ENCODE results near the gene CYTH1.

CYTH1 gene

DNA sequence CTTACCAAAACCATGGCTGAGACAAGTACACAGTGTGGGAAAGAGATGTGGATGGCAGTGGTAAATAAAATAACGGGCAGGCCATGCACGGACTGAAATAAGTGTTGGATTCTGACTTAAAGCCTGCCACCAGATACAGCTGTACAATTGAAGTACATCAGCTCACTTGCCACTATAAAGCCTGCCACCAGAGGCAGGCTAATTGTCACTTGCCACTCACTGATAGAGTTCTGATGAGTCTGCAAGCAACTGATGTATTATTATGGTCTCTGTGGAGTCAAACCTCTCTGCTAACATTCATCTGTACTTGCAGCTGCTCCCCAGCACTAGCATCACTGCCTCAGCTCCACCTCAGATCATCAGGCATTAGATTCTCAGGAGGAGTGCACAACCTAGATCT, 93.0 kb downstream of the CYTH1 start:
- TF ChIP-seq, protein P1, sequence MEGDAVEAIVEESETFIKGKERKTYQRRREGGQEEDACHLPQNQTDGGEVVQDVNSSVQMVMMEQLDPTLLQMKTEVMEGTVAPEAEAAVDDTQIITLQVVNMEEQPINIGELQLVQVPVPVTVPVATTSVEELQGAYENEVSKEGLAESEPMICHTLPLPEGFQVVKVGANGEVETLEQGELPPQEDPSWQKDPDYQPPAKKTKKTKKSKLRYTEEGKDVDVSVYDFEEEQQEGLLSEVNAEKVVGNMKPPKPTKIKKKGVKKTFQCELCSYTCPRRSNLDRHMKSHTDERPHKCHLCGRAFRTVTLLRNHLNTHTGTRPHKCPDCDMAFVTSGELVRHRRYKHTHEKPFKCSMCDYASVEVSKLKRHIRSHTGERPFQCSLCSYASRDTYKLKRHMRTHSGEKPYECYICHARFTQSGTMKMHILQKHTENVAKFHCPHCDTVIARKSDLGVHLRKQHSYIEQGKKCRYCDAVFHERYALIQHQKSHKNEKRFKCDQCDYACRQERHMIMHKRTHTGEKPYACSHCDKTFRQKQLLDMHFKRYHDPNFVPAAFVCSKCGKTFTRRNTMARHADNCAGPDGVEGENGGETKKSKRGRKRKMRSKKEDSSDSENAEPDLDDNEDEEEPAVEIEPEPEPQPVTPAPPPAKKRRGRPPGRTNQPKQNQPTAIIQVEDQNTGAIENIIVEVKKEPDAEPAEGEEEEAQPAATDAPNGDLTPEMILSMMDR (IDR thresholded peaks at IDR 0.05), result no peak
- Histone ChIP-seq H3K9ac (no peak overlapping the region), H2AFZ (no peak overlapping the region), H3K9me3 (ENCODE audit: control insufficient read depth, low read length) (no peaks in the 10 kb centered on the region), H3K4me3 (ENCODE audit: low read depth, low read length) (no peak overlapping the region), H3K4me1 (no peaks in the 10 kb centered on the region), H3K27me3 (ENCODE audit: control insufficient read depth, insufficient read depth, low read length) (no peaks in the 10 kb centered on the region), H3K79me2 (peaks cover 3% of the 10 kb centered on the region), H3K36me3 (ENCODE audit: control insufficient read depth, insufficient read depth, low read length) (no peaks in the 10 kb centered on the region), H3K27ac (no peak overlapping the region), H3K4me2 (ENCODE audit: low read length) (no peak overlapping the region)

DNA sequence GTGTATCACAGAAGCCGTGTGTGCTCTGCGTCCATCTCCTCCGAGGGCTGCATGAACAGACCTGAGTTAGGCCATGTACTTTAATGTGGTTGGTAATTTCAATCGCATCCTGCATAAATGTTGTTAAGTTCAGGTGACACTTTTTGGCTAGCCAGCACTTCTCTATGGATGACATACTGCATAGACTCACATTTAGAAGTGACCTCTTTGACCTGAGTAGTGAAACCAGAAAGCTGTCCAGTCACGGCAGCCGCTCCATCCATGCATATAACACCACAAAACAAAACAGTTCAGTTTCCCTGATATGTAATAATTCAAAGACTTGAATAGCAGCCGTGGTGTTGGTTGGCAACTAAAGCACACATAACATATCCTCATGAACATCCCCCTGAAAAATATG, 94.1 kb downstream of the CYTH1 start:
- Histone ChIP-seq H3K36me3 (ENCODE audit: control insufficient read depth, insufficient read depth, low read length) (no peaks in the 10 kb centered on the region), H3K9ac (no peak overlapping the region)

DNA sequence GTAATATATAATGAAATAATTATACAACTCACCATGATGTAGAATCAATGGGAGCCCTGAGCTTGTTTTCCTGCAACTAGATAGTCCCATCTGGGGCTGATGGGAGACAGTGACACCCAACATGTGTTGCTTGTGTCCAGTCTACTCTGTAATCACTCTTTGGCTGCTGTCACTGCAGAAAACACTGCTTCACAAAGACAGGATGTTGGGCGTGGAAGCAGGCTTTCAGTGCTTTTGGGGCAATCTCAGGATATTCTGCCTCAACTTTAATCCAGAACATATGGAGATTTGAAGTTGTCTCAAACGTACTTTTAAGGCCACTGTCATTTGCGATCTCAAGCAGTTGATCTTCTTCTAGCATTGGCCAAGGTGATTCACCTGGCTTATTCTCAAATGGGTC, 94.9 kb downstream of the CYTH1 start:
- TF ChIP-seq, protein P1 (IDR thresholded peaks at IDR 0.05), result no peak
- Histone ChIP-seq H3K4me1 (no peaks in the 10 kb centered on the region), H3K4me3 (ENCODE audit: low read depth, low read length) (no peak overlapping the region), H3K27ac (no peak overlapping the region), H3K27me3 (ENCODE audit: control insufficient read depth, insufficient read depth, low read length) (no peaks in the 10 kb centered on the region), H3K79me2 (no peaks in the 10 kb centered on the region), H3K9ac (no peak overlapping the region), H3K9me3 (ENCODE audit: control insufficient read depth, low read length) (no peaks in the 10 kb centered on the region), H2AFZ (no peak overlapping the region), H3K36me3 (ENCODE audit: control insufficient read depth, insufficient read depth, low read length) (no peaks in the 10 kb centered on the region), H3K4me2 (ENCODE audit: low read length) (no peak overlapping the region)

More for the DNA sequence above, 94.1 kb downstream of the CYTH1 start:
- H2AFZ ChIP-seq, result no peak overlapping the region
- no peak overlapping the region for H3K4me3 ChIP-seq (ENCODE audit: low read depth, low read length)
- H3K4me2 ChIP-seq (ENCODE audit: low read length), result no peak overlapping the region
- TF ChIP-seq, protein P1 (IDR thresholded peaks at IDR 0.05), result no peak
- H3K27ac ChIP-seq, result no peak overlapping the region
- H3K27me3 ChIP-seq (ENCODE audit: control insufficient read depth, insufficient read depth, low read length), result no peaks in the 10 kb centered on the region
- H3K9me3 ChIP-seq (ENCODE audit: control insufficient read depth, low read length), result no peaks in the 10 kb centered on the region
- H3K4me1 ChIP-seq, result no peaks in the 10 kb centered on the region
- peaks cover 3% of the 10 kb centered on the region for H3K79me2 ChIP-seq

DNA sequence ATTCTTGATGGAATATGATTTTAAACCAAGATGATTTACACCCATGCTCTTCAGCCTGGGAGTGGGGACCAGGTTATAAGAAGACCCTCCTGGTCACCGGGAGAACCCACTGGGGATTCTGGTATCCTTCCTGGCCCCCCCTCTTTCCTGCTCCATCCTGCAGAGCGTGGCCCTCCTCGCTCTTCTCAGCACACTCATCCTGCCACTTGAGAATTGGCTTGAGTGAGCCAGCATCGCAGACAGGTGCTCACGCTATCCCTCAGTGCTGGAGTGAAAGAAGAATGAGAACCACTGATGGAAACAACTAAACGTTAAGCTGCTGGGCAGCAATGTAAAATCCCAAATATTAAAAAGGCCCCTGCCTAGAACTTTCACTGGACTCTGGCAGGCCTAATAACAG, 98.0 kb downstream of the CYTH1 start:
- Histone ChIP-seq H3K27ac (no peak overlapping the region), H3K79me2 (no peaks in the 10 kb centered on the region), H2AFZ (no peak overlapping the region), H3K27me3 (ENCODE audit: control insufficient read depth, insufficient read depth, low read length) (no peaks in the 10 kb centered on the region), H3K9me3 (ENCODE audit: control insufficient read depth, low read length) (no peaks in the 10 kb centered on the region), H3K9ac (no peak overlapping the region), H3K4me1 (no peaks in the 10 kb centered on the region), H3K36me3 (ENCODE audit: control insufficient read depth, insufficient read depth, low read length) (no peaks in the 10 kb centered on the region), H3K4me2 (ENCODE audit: low read length) (no peak overlapping the region), H3K4me3 (ENCODE audit: low read depth, low read length) (no peak overlapping the region)
- TF ChIP-seq, protein P1 (IDR thresholded peaks at IDR 0.05), result no peak

DNA sequence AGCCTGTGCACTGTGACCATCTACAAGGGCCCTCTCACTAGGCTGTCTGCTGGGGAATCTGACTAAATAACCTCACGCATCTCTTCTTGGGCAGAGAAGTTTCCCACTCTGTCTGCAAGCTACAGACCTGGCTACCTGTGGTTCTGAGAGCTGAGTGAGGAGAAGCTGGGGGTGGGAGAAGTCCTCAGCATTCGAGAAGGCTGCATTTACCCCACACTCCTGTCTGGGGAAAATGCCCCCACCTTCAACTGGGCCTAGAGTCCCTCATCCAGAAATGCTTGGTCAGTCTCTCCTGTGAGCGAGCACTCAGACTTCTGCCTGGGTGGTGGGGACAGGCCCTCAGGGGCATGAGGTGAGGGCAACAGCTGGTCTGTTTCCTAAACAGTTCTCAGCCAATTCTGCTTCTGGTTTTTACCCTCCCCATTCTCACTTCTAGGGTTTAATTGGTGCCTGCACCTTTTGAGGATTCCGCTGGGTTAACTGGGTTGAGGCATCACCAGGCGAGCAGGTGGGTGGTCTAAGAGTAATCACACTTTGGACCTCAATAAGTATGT, 98.6 kb downstream of the CYTH1 start:
- no peak overlapping the region for H2AFZ ChIP-seq
- H3K27me3 ChIP-seq (ENCODE audit: control insufficient read depth, insufficient read depth, low read length), result no peaks in the 10 kb centered on the region
- TF ChIP-seq, protein P1 (IDR thresholded peaks at IDR 0.05), result no peak
- no peak overlapping the region for H3K9ac ChIP-seq
- H3K36me3 ChIP-seq (ENCODE audit: control insufficient read depth, insufficient read depth, low read length), result no peaks in the 10 kb centered on the region
- no peak overlapping the region for H3K27ac ChIP-seq
- no peaks in the 10 kb centered on the region for H3K4me1 ChIP-seq
- H3K9me3 ChIP-seq (ENCODE audit: control insufficient read depth, low read length), result no peaks in the 10 kb centered on the region
- no peak overlapping the region for H3K4me2 ChIP-seq (ENCODE audit: low read length)
- no peak overlapping the region for H3K4me3 ChIP-seq (ENCODE audit: low read depth, low read length)
- no peaks in the 10 kb centered on the region for H3K79me2 ChIP-seq

All from parathyroid adenoma (tissue), 2 donors.